ENCODE results near the gene PRKAR2B. TPM values are rescaled to one million over a fixed set of nuclear protein-coding genes. Genes with fewer than 3 reads are reported as not detected.
"Not testable (repeated sequence)": the region's sequence is repeated elsewhere in the genome, so short reads cannot be mapped to it uniquely, and the experiment has no call there.

PRKAR2B gene
- total and polyA plus RNA-seq, 9 donors: 24.2 to 84.9 (median 43.7) TPM

DNA sequence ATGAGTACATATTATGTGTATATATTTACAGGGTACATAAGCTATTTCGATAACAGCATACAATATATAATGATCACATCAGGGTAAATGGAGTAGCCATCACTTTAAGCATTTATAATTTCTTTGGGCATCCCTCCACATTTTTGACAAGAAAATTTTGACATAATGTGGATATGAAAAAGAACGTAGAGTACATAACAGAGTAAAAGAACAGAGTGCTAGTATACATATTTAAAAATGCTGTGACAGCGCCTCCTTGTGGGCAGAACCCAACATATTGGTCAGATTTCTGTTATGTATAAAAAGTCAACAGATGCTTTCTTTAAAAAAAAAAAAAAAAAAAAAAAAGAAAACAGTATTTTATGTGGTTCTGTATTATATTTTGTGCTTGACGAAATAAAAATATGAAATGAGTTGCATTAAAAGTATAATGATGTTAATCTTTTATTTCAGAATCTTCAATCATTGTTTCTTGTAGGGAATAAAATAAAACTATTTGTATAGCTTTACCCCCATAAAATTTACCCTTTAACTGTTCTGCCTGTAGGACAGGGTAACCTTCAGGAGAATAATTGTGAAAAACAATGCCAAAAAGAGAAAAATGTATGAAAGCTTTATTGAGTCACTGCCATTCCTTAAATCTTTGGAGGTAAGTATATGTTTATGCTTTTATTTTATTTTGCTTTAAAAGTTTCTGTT, 106.0 kb downstream of the PRKAR2B start:
- Histone ChIP-seq H3K4me3 (no peak overlapping the region), H3K36me3 (no peaks in the 10 kb centered on the region), H3K27ac (no peak overlapping the region), H3K4me1 (ENCODE audit: insufficient read depth) (no peaks in the 10 kb centered on the region), H3K9me3 (no peaks in the 10 kb centered on the region), H3K27me3 (no peaks in the 10 kb centered on the region)
- TF ChIP-seq EP300 (IDR thresholded peaks at IDR 0.05) (no peak), POLR2A (IDR thresholded peaks at IDR 0.05) (no peak)
- TF ChIP-seq, protein P1, sequence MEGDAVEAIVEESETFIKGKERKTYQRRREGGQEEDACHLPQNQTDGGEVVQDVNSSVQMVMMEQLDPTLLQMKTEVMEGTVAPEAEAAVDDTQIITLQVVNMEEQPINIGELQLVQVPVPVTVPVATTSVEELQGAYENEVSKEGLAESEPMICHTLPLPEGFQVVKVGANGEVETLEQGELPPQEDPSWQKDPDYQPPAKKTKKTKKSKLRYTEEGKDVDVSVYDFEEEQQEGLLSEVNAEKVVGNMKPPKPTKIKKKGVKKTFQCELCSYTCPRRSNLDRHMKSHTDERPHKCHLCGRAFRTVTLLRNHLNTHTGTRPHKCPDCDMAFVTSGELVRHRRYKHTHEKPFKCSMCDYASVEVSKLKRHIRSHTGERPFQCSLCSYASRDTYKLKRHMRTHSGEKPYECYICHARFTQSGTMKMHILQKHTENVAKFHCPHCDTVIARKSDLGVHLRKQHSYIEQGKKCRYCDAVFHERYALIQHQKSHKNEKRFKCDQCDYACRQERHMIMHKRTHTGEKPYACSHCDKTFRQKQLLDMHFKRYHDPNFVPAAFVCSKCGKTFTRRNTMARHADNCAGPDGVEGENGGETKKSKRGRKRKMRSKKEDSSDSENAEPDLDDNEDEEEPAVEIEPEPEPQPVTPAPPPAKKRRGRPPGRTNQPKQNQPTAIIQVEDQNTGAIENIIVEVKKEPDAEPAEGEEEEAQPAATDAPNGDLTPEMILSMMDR (IDR thresholded peaks at IDR 0.05): peak; percentile 44 to 78 (median 61)
- 22 to 26% (median 24%) methylated on average over 4 of the region's 4 CpGs for WGBS, 3 donors
- peak; percentile 68 to 89 (median 83) for DNase-seq
- intact Hi-C loops (cut with DNase I): loop anchor here in 2 of 4 donors (5.0 kb wide), 1 partner anchor 358 kb away; no protein-coding TSS in a partner anchor

DNA sequence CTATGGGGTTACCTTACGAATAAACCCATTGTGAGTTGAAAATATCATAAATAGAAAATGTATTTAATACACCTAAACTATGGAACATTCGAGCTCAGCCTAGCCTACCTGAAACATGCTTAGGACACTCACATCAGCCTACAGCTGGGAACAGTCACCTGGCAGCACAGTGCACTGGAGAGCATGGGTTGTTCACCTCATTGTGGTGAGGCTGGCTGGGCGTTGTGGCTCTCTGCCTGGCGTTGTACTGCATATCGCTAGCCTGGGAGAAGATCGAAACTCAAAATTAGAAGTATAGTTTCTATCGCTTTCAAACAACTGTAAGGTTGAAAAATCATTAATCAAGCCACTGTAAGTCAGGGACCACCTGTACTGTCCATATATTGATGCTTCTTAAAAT, 107.0 kb downstream of the PRKAR2B start:
- DNase-seq: no peak
- H3K36me3 ChIP-seq: no peaks in the 10 kb centered on the region
- WGBS, 3 donors: 91 to 96% (median 92%) methylated on average over 7 of the region's 7 CpGs
- intact Hi-C loops (cut with DNase I): loop anchor here in 2 of 4 donors (5.0 kb wide), 1 partner anchor 359 kb away; no protein-coding TSS in a partner anchor
- no peaks in the 10 kb centered on the region for H3K4me1 ChIP-seq (ENCODE audit: insufficient read depth)
- TF ChIP-seq EP300 (IDR thresholded peaks at IDR 0.05) (no peak), POLR2A (IDR thresholded peaks at IDR 0.05) (no peak)
- TF ChIP-seq, protein P1 (IDR thresholded peaks at IDR 0.05): no peak
- no peak overlapping the region for H3K4me3 ChIP-seq
- H3K27ac ChIP-seq: no peak overlapping the region
- no peaks in the 10 kb centered on the region for H3K27me3 ChIP-seq
- no peaks in the 10 kb centered on the region for H3K9me3 ChIP-seq

DNA sequence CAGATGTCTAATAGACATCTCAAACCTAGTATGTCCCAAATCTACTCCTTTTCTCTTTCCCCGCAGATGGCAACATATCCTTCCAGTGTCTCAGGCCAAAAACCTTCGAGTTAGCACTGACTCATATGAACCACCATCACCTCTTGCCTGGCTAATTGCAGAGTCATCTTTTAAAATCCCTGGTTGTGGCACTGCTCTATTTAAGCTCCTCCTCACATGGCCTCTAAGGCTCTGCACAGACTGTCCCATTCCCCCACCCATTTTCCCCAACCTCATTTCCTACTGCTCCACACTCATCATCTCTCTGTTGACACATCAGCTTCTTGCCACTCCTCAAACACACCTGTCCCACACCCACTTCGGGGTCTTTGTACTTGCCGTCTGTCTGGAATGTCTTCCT, 107.5 kb downstream of the PRKAR2B start:
- no peaks in the 10 kb centered on the region for H3K4me1 ChIP-seq (ENCODE audit: insufficient read depth)
- WGBS, 3 donors: 58 to 74% (median 64%) methylated on average over 4 of the region's 4 CpGs
- TF ChIP-seq POLR2A (IDR thresholded peaks at IDR 0.05): no peak
- TF ChIP-seq, protein P1 (IDR thresholded peaks at IDR 0.05): no peak
- TF ChIP-seq EP300 (IDR thresholded peaks at IDR 0.05): no peak
- no peaks in the 10 kb centered on the region for H3K36me3 ChIP-seq
- H3K9me3 ChIP-seq: no peaks in the 10 kb centered on the region
- no peaks in the 10 kb centered on the region for H3K27me3 ChIP-seq
- no peak overlapping the region for H3K4me3 ChIP-seq
- no peak overlapping the region for H3K27ac ChIP-seq
- no peak for DNase-seq
- intact Hi-C loops (cut with DNase I): loop anchor here in 2 of 4 donors (5.0 kb wide), 1 partner anchor 360 kb away; no protein-coding TSS in a partner anchor

DNA sequence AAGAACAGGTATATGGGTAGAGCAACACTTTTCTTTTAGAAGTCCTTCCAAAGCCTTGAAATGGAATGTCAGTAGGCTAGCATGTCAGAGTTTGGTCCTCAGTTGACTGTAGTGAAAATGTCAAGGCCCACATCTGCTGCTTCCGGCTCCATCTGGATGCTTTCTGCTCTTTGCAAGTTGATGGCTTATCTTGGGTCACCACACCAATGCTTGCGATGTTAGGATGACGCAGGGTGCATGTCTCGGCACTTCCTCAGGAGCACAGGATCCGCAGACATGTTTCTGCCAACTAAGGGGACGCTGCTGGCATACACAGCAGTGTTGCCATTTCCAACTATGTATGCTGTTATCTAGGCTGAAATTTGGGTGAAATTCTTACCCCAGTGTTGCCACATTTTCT, 110.3 kb downstream of the PRKAR2B start:
- intact Hi-C loops (cut with DNase I): loop anchor here in 2 of 4 donors (5.0 kb wide), 1 partner anchor 363 kb away; no protein-coding TSS in a partner anchor
- no peaks in the 10 kb centered on the region for H3K9me3 ChIP-seq
- no peaks in the 10 kb centered on the region for H3K27me3 ChIP-seq
- H3K4me1 ChIP-seq (ENCODE audit: insufficient read depth): no peaks in the 10 kb centered on the region
- TF ChIP-seq EP300 (IDR thresholded peaks at IDR 0.05): no peak
- TF ChIP-seq, protein P1 (IDR thresholded peaks at IDR 0.05): no peak
- no peak for TF ChIP-seq POLR2A (IDR thresholded peaks at IDR 0.05)
- no peaks in the 10 kb centered on the region for H3K36me3 ChIP-seq
- no peak overlapping the region for H3K4me3 ChIP-seq
- 94 to 99% (median 96%) methylated on average over 6 of the region's 6 CpGs for WGBS, 3 donors
- no peak overlapping the region for H3K27ac ChIP-seq
- no peak for DNase-seq

DNA sequence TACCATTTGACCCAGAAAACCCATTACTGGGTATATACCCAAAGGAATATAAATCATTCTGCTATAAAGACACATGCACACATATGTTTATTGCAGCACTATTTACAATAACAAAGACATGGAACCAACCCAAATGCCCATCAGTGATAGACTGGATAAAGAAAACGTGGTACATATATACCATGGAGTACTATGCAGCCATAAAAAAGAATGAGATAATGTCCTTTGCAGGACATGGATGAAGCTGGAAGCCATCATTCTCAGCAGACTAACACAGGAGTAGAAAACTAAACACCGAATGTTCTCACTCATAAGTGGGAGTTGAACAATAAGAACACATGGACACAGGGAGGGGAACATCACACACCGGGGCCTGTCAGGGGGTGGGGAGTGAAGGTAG, 111.2 kb downstream of the PRKAR2B start:
- intact Hi-C loops (cut with DNase I); DNase-seq: not testable (repeated sequence)
- 93 to 96% (median 93%) methylated on average over 3 of the region's 3 CpGs for WGBS, 3 donors

More for the DNA sequence above, 111.2 kb downstream of the PRKAR2B start:
- not testable (repeated sequence) for H3K27me3 ChIP-seq; H3K36me3 ChIP-seq; H3K27ac ChIP-seq; H3K4me1 ChIP-seq (ENCODE audit: insufficient read depth); H3K9me3 ChIP-seq; H3K4me3 ChIP-seq
